Lower leg skin (tissue), 3 donors: ENCODE results near the gene TFF1.

ENCODE experiments used
- CTCF ChIP-seq, 3 donors: fragments of 450-650 bp; IDR thresholded peaks; one replicate each; pipeline ENCODE4 v1.5.1; 2016; ENCODE audit warnings: antibody characterized with exemption in 3 of 3, mild to moderate bottlenecking in 3 of 3, moderate library complexity in 2 of 3
- POLR2A ChIP-seq, 2 donors: fragments of 450-650 bp; IDR thresholded peaks; one replicate each; pipeline ENCODE4 v1.6.1; 2016 to 2017; ENCODE audit warnings: antibody characterized with exemption in 2 of 2, mild to moderate bottlenecking in 1 of 2, moderate library complexity in 1 of 2

- TF ChIP-seq CTCF (IDR thresholded peaks at IDR 0.05) (no peak), POLR2A (IDR thresholded peaks at IDR 0.05) (no peak)
Measured at GRCh38 chr21:42374457-42374856, 8.1 kb upstream of the TFF1 start.
